Gastrocnemius medialis (tissue), 4 donors: ENCODE measurements around the gene HDAC4. TPM values are rescaled to one million over a fixed set of nuclear protein-coding genes. Genes with fewer than 3 reads are reported as not detected.

Source experiments
- ATAC-seq, 2 donors: fragments of 150-250 bp; one replicate each; pipeline ENCODE4 v1.9.1; 2016
- DNase-seq, 2 donors: peaks; one replicate each; pipeline ENCODE4 v3.0.0-alpha.2; 2019
- H3K27ac ChIP-seq, 4 donors: fragments of 200-600 bp; sonication (generic); 1 replicate in 1 of 4; 2 replicates in 3 of 4; pipeline ENCODE4 v1.5.1; 2016 to 2018; ENCODE audit warnings: mild to moderate bottlenecking in 2 of 4, moderate library complexity in 1 of 4
- H3K27me3 ChIP-seq, 3 donors: fragments of 200-600 bp; sonication (generic) in 2 of 3; 1 replicate in 1 of 3; 2 replicates in 2 of 3; pipeline versions ENCODE4 v1.5.1 to v1.6.0; 2016 to 2019; ENCODE audit warnings: mild to moderate bottlenecking in 1 of 3, moderate library complexity in 1 of 3
- H3K36me3 ChIP-seq, 2 donors: fragments of 200-600 bp; sonication (generic) in 1 of 2; one replicate each; pipeline ENCODE4 v1.5.1; 2017 to 2018
- H3K4me1 ChIP-seq, 2 donors: fragments of 200-600 bp; sonication (generic) in 1 of 2; one replicate each; pipeline ENCODE4 v1.5.1; 2016 to 2017; ENCODE audit warnings: mild to moderate bottlenecking in 2 of 2
- H3K4me3 ChIP-seq, 4 donors: fragments of 200-600 bp; sonication (generic) in 3 of 4; 1 replicate in 1 of 4; 2 replicates in 3 of 4; pipeline ENCODE4 v1.5.1; 2016 to 2019; ENCODE audit warnings: mild to moderate bottlenecking in 2 of 4
- H3K9me3 ChIP-seq, 3 donors: fragments of 200-600 bp; sonication (generic) in 2 of 3; 1 replicate in 1 of 3; 2 replicates in 2 of 3; pipeline ENCODE4 v1.5.1; 2016 to 2019
- CTCF ChIP-seq, 5 experiments: fragments of 450-650 bp in 3 of 5; fragments of 200-600 bp in 2 of 5; sonication (generic) in 2 of 5; IDR thresholded peaks in 4 of 5; conservative IDR thresholded peaks in 1 of 5; 1 replicate in 4 of 5; 2 replicates in 1 of 5; pipeline ENCODE4 v1.5.1; 2016 to 2019; ENCODE audit warnings: antibody characterized with exemption in 5 of 5, mild to moderate bottlenecking in 3 of 5, moderate library complexity in 3 of 5
- POLR2A ChIP-seq, 2 donors: fragments of 450-650 bp; IDR thresholded peaks; one replicate each; pipeline ENCODE4 v1.6.1; 2017; ENCODE audit warnings: antibody characterized with exemption in 2 of 2, mild to moderate bottlenecking in 2 of 2, moderate library complexity in 2 of 2
- in situ Hi-C, 4 donors: fragments of 200-750 bp; cut with MboI; loops; one replicate each; pipeline versions ENCODE4 v1.15.0 to v1.8.0; 2017; ENCODE audit warnings: low sequenced_read_pairs in 4 of 4
- intact Hi-C: fragments of 100-400 bp; cut with DNase I; formaldehyde crosslinking; loops from one replicate; pipeline ENCODE4 v1.15.1; 2023; ENCODE audit warnings: low total_unique reads
- total RNA-seq, 4 donors: library from RNA; depleted of rRNA; stranded (reverse); fragments of >200 nt; gene quantifications; one replicate each; pipeline versions ENCODE4 v1.1.0 to v1.2.3, GENCODE V29; 2016

The HDAC4 gene
- total RNA-seq, 4 donors from 2014 or later: 23.6 to 257 (median 119) TPM

DNA sequence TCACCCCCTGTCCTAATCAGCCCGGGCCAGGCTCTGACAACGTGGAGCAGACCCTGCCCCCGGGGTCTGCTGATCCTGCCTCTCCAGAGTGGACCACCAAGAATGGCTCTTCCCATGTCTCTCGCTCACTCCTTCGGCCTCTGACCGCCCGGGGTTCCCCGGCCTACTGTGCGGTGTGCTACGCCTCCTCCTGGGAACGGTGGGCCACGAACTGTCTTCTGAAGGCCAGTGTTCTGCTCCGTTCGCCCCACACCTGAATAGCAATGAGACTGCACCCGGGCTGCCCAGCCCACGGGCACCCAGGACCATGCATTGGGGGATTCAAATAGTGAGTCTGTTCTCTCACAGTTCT is 363.3 kb downstream of the HDAC4 start:
- no peaks in the 10 kb centered on the region for H3K9me3 ChIP-seq
- no peaks in the 10 kb centered on the region for H3K27me3 ChIP-seq
- H3K4me1 ChIP-seq: peaks cover 5 to 10% of the 10 kb centered on the region in 2 donors
- TF ChIP-seq CTCF (IDR thresholded peaks at IDR 0.05 in 4 of 5, conservative IDR thresholded peaks at IDR 0.05 in 1 of 5) (no peak), POLR2A (IDR thresholded peaks at IDR 0.05) (no peak)
- no peak for DNase-seq
- in situ Hi-C loops (loop anchor here (10.0 to 25.0 kb wide), 5 partner anchors 847 to 1100 kb away; partner anchors contain the start of genes COPS9 (in 1 of the 4) and OTOS (in 1 of the 4)), intact Hi-C loops (loop anchor here (2.0 kb wide), 1 partner anchor 845 kb away; no protein-coding TSS in a partner anchor)
- no peak for ATAC-seq
- no peaks in the 10 kb centered on the region for H3K36me3 ChIP-seq
- H3K4me3 ChIP-seq: no peak overlapping the region
- no peak overlapping the region for H3K27ac ChIP-seq

- Histone ChIP-seq H3K27me3 (peaks cover 0 to 4% (median under 1%) of the 10 kb centered on the region in 3 donors), H3K4me3 (no peak overlapping the region), H3K36me3 (no peaks in the 10 kb centered on the region), H3K9me3 (no peaks in the 10 kb centered on the region), H3K27ac (no peak overlapping the region), H3K4me1 (peaks cover 5 to 10% of the 10 kb centered on the region in 2 donors)
- ATAC-seq (no peak), DNase-seq (no peak)
- in situ Hi-C loops (loop anchor here (10.0 to 25.0 kb wide), 5 partner anchors 848 to 1100 kb away; partner anchors contain the start of genes COPS9 (in 1 of the 4) and OTOS (in 1 of the 4)), intact Hi-C loops (loop anchor here (2.0 kb wide), 1 partner anchor 846 kb away; no protein-coding TSS in a partner anchor)
- TF ChIP-seq CTCF (IDR thresholded peaks at IDR 0.05 in 4 of 5, conservative IDR thresholded peaks at IDR 0.05 in 1 of 5) (no peak), POLR2A (IDR thresholded peaks at IDR 0.05) (no peak)
Measured at GRCh38 chr2:239036819-239037558, 363.8 kb downstream of the HDAC4 start.

GRCh38 chr2:239035997-239036731 is 364.7 kb downstream of the HDAC4 start:
- in situ Hi-C loops (loop anchor here (10.0 to 25.0 kb wide), 5 partner anchors 849 to 1101 kb away; partner anchors contain the start of genes COPS9 (in 1 of the 4) and OTOS (in 1 of the 4)), intact Hi-C loops (loop anchor here (1.0 to 2.0 kb wide), 3 partner anchors 847 to 1107 kb away; no protein-coding TSS in a partner anchor)
- no peak for ATAC-seq
- Histone ChIP-seq H3K4me1 (peaks cover 5 to 10% of the 10 kb centered on the region in 2 donors), H3K36me3 (no peaks in the 10 kb centered on the region), H3K9me3 (no peaks in the 10 kb centered on the region), H3K27me3 (peaks cover 0 to 8% (median 6%) of the 10 kb centered on the region in 3 donors), H3K4me3 (no peak overlapping the region), H3K27ac (no peak overlapping the region)
- TF ChIP-seq CTCF (IDR thresholded peaks at IDR 0.05 in 4 of 5, conservative IDR thresholded peaks at IDR 0.05 in 1 of 5) (no peak), POLR2A (IDR thresholded peaks at IDR 0.05) (no peak)
- no peak for DNase-seq

DNA sequence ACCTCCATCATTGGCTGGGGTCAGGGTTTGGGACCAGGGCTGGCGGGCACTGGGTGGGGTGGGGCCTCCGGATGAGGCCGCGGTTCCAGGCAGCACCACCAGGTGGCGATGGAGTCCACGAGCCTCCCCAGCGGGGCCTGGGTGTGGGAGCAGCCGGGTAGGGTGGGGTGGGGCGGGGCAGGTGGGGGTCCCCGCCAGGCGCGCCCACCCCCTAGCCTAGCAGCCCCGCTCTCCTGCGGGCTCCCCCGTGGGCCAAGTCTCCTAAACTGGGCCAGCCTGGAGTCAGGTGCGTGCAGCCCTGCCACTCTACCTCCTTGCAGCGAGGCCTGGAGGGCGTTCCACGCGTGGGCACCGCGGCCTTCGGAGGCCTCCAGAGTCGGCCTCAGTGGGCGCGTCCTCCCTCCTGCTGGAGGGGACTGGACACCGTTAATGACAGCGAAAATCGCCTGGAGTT is 365.4 kb downstream of the HDAC4 start:
- Histone ChIP-seq H3K4me3 (no peak overlapping the region), H3K36me3 (no peaks in the 10 kb centered on the region), H3K9me3 (no peaks in the 10 kb centered on the region), H3K4me1 (peaks cover 5 to 10% of the 10 kb centered on the region in 2 donors), H3K27me3 (peaks cover 0 to 10% (median 6%) of the 10 kb centered on the region in 3 donors), H3K27ac (no peak overlapping the region)
- intact Hi-C loops: loop anchor here (1.0 to 2.0 kb wide), 2 partner anchors 956 to 1107 kb away; no protein-coding TSS in a partner anchor
- ATAC-seq: peak; percentile 75 to 76
- TF ChIP-seq CTCF (IDR thresholded peaks at IDR 0.05 in 4 of 5, conservative IDR thresholded peaks at IDR 0.05 in 1 of 5): peak; percentile 43 to 98 (median 83)
- no peak for TF ChIP-seq POLR2A (IDR thresholded peaks at IDR 0.05)
- in situ Hi-C loops: loop anchor here (10.0 to 25.0 kb wide), 5 partner anchors 849 to 1102 kb away; partner anchors contain the start of genes COPS9 (in 1 of the 4) and OTOS (in 1 of the 4)
- DNase-seq: peak in 1 of 2 donors; percentile 42
